Neural cell (in vitro differentiated cells): ENCODE results near the gene IL20RB.

Experiments
- CTCF ChIP-seq: fragments of 450-650 bp; IDR thresholded peaks from 2 replicates; pipeline ENCODE4 v1.5.1; 2014; ENCODE audit warnings: antibody characterized with exemption, mild to moderate bottlenecking, moderate library complexity; ENCODE audit not compliant: poor library complexity, severe bottlenecking
- EP300 ChIP-seq: fragments of 450-650 bp; conservative IDR thresholded peaks from 2 replicates; pipeline ENCODE4 v1.6.1; 2014; ENCODE audit warnings: antibody characterized with exemption, mild to moderate bottlenecking, moderate library complexity; ENCODE audit not compliant: poor library complexity, severe bottlenecking
- EZH2 ChIP-seq: fragments of 200-600, 300-800 bp; shearing (Covaris generic), sonication (generic); IDR thresholded peaks from 2 replicates; pipeline ENCODE4 v1.6.1; 2014; ENCODE audit warnings: antibody characterized with exemption, low read length, borderline replicate concordance, mild to moderate bottlenecking; ENCODE audit not compliant: insufficient read depth, poor library complexity, severe bottlenecking
- RAD21 ChIP-seq: fragments of 450-650 bp; conservative IDR thresholded peaks from 2 replicates; pipeline ENCODE4 v1.6.1; 2014; ENCODE audit warnings: antibody characterized with exemption, mild to moderate bottlenecking, moderate library complexity
- REST ChIP-seq: IDR thresholded peaks from 2 replicates; pipeline ENCODE4 v1.6.1; 2012; ENCODE audit warnings: borderline replicate concordance
- TAF1 ChIP-seq: IDR thresholded peaks from 2 replicates; pipeline ENCODE4 v1.6.1; 2012; ENCODE audit warnings: low read depth

- TF ChIP-seq CTCF (no peak), EP300 (no peak), EZH2 (no peak), REST (no peak), RAD21 (no peak), TAF1 (no peak)
These were observed 15.0 kb upstream of the IL20RB start for GRCh38 chr3:136942803-136943202.
